HEK293 (cell line): ENCODE data around the gene ZNF280B.

ENCODE experiments used
- CTCF ChIA-PET: fragments of 350-600 bp; formaldehyde crosslinking; extraction: SDS; loops from one replicate; lab custom pipeline; 2021; ENCODE audit warnings: antibody characterized with exemption; lab: Yijun Ruan, JAX
- POLR2A ChIA-PET: fragments of 300-600 bp; formaldehyde crosslinking; extraction: SDS; loops from one replicate; lab custom pipeline; 2020; ENCODE audit warnings: antibody characterized with exemption, inconsistent platforms; lab: Yijun Ruan, JAX
- H3K27ac ChIP-seq: fragments of 200-500 bp; sonication (Bioruptor generic); 2 replicates; pipeline ENCODE4 v1.5.1; 2014; ENCODE audit warnings: low read depth, low read length, control low read depth, inconsistent platforms; ENCODE audit errors: extremely low read depth
- H3K36me3 ChIP-seq, 2 experiments: fragments of 200-500 bp in 1 of 2; sonication (Bioruptor generic) in 1 of 2; 1 replicate in 1 of 2; 2 replicates in 1 of 2; pipeline ENCODE4 v1.5.1; 2014 to 2017; ENCODE audit warnings: inconsistent platforms in 2 of 2, low read length in 2 of 2; ENCODE audit not compliant: control insufficient read depth in 2 of 2, insufficient read depth in 1 of 2
- H3K4me1 ChIP-seq: fragments of 200-500 bp; sonication (Bioruptor generic); 2 replicates; pipeline ENCODE4 v1.5.1; 2014; ENCODE audit warnings: mild to moderate bottlenecking, low read length, inconsistent platforms; ENCODE audit not compliant: control insufficient read depth, insufficient read depth
- H3K4me3 ChIP-seq: 2 replicates; pipeline ENCODE4 v1.5.1; 2011; ENCODE audit warnings: low read depth, mild to moderate bottlenecking, control low read depth, low read length, moderate library complexity
- H3K9me3 ChIP-seq: fragments of 200-500 bp; sonication (Bioruptor generic); 2 replicates; pipeline ENCODE4 v1.5.1; 2014; ENCODE audit warnings: low read depth, low read length, inconsistent platforms; ENCODE audit not compliant: control insufficient read depth, insufficient read depth
- EGR2 ChIP-seq: fragments of 450-650 bp; formaldehyde crosslinking; IDR thresholded peaks from 2 replicates; pipeline ENCODE4 v1.5.1; 2016; ENCODE audit warnings: low read depth, missing biosample characterization, missing genetic modification characterization
- MYNN ChIP-seq: fragments of 450-650 bp; formaldehyde crosslinking; IDR thresholded peaks from 2 replicates; pipeline ENCODE4 v1.5.1; 2016; ENCODE audit warnings: missing biosample characterization, missing genetic modification characterization, borderline replicate concordance
- ZFP3 ChIP-seq: fragments of 450-650 bp; formaldehyde crosslinking; IDR thresholded peaks from 2 replicates; pipeline ENCODE4 v1.5.1; 2016; ENCODE audit warnings: low read depth, missing biosample characterization, missing genetic modification characterization
- ZNF10 ChIP-seq: fragments of 450-650 bp; formaldehyde crosslinking; IDR thresholded peaks from 2 replicates; pipeline ENCODE4 v1.5.1; 2017; ENCODE audit warnings: missing biosample characterization, missing genetic modification characterization
- ZNF146 ChIP-seq: fragments of 450-650 bp; formaldehyde crosslinking; IDR thresholded peaks from 2 replicates; pipeline ENCODE4 v1.5.1; 2016; ENCODE audit warnings: missing biosample characterization, missing genetic modification characterization
- ZNF16 ChIP-seq: fragments of 450-650 bp; formaldehyde crosslinking; IDR thresholded peaks from 2 replicates; pipeline ENCODE4 v1.5.1; 2016; ENCODE audit warnings: low read depth, missing biosample characterization, missing genetic modification characterization
- ZNF354C ChIP-seq: fragments of 450-650 bp; formaldehyde crosslinking; IDR thresholded peaks from 2 replicates; pipeline ENCODE4 v1.5.1; 2016; ENCODE audit warnings: missing biosample characterization, missing genetic modification characterization, low read depth, borderline replicate concordance
- ZNF404 ChIP-seq: fragments of 450-650 bp; formaldehyde crosslinking; IDR thresholded peaks from 2 replicates; pipeline ENCODE4 v1.5.1; 2017; ENCODE audit warnings: missing biosample characterization, missing genetic modification characterization
- ZNF416 ChIP-seq: fragments of 450-650 bp; formaldehyde crosslinking; IDR thresholded peaks from 2 replicates; pipeline ENCODE4 v1.5.1; 2016; ENCODE audit warnings: missing biosample characterization, missing genetic modification characterization
- ZNF548 ChIP-seq: fragments of 450-650 bp; formaldehyde crosslinking; IDR thresholded peaks from 2 replicates; pipeline ENCODE4 v1.5.1; 2016; ENCODE audit warnings: missing biosample characterization, missing genetic modification characterization
- ZNF571 ChIP-seq: fragments of 450-650 bp; formaldehyde crosslinking; IDR thresholded peaks from 2 replicates; pipeline ENCODE4 v1.5.0; 2017; ENCODE audit warnings: missing biosample characterization, missing genetic modification characterization
- ZNF610 ChIP-seq: fragments of 450-650 bp; formaldehyde crosslinking; IDR thresholded peaks from 2 replicates; pipeline ENCODE4 v1.5.1; 2016; ENCODE audit warnings: missing biosample characterization, missing genetic modification characterization, borderline replicate concordance
- ZNF623 ChIP-seq: fragments of 450-650 bp; formaldehyde crosslinking; IDR thresholded peaks from 2 replicates; pipeline ENCODE4 v1.5.1; 2016; ENCODE audit warnings: missing biosample characterization, missing genetic modification characterization
- ZNF654 ChIP-seq: fragments of 450-650 bp; formaldehyde crosslinking; IDR thresholded peaks from 2 replicates; pipeline ENCODE4 v1.5.1; 2016; ENCODE audit warnings: low read depth, missing biosample characterization, missing genetic modification characterization
- ZNF768 ChIP-seq: fragments of 450-650 bp; formaldehyde crosslinking; IDR thresholded peaks from 2 replicates; pipeline ENCODE4 v1.5.1; 2018; ENCODE audit warnings: missing biosample characterization, mild to moderate bottlenecking, missing genetic modification characterization
- ZNF791 ChIP-seq: fragments of 450-650 bp; formaldehyde crosslinking; IDR thresholded peaks from 2 replicates; pipeline ENCODE4 v1.5.1; 2016; ENCODE audit warnings: missing biosample characterization, missing genetic modification characterization
- TF ChIP-seq, protein P1 (sequence below): fragments of 450-650 bp; formaldehyde crosslinking; IDR thresholded peaks from 2 replicates; pipeline ENCODE4 v1.5.1; 2017; ENCODE audit warnings: missing biosample characterization, missing genetic modification characterization
- TF ChIP-seq, protein P2 (sequence below): fragments of 450-650 bp; formaldehyde crosslinking; IDR thresholded peaks from 2 replicates; pipeline ENCODE4 v1.5.1; 2016; ENCODE audit warnings: missing biosample characterization, missing genetic modification characterization
- TF ChIP-seq, protein P3 (sequence below): fragments of 450-650 bp; formaldehyde crosslinking; IDR thresholded peaks from 2 replicates; pipeline ENCODE4 v1.5.1; 2016; ENCODE audit warnings: missing biosample characterization, missing genetic modification characterization

The ZNF280B gene

DNA sequence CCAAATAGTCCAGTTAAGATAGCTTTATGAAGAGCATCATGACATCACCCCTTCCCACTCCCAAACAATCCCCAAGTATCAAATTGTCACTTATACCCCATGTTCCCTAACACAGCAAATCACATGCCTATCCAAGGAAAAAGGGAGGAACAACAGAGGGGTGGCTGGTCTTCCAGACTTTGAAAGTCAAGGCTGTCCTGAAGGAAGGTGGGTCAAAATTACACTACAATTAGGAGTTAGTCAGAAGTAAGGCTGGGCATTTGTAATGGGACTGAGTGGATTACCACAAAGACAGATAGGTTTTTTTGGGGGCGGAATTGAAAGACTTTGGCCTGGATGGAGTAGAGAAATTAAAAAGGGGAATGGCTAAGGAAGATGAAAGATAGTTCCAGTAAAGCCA, 44.6 kb upstream of the ZNF280B start:
- CTCF ChIA-PET = interaction anchor here (0.7 to 1.1 kb wide), 2 partner anchors 24 to 391 kb away, joined by 3 to 8 read pairs; no protein-coding TSS in a partner anchor
- TF ChIP-seq MYNN (tag by site-specific recombination) (no peak), ZNF623 (tag by site-specific recombination) (no peak), ZNF404 (no peak), ZNF354C (tag by site-specific recombination) (no peak), ZNF10 (no peak), ZNF610 (tag by site-specific recombination) (no peak), ZNF791 (no peak), ZNF16 (tag by site-specific recombination) (no peak), ZFP3 (tag by site-specific recombination) (no peak), ZNF768 (tag by site-specific recombination) (no peak), ZNF146 (tag by site-specific recombination) (no peak)
- TF ChIP-seq, protein P1, sequence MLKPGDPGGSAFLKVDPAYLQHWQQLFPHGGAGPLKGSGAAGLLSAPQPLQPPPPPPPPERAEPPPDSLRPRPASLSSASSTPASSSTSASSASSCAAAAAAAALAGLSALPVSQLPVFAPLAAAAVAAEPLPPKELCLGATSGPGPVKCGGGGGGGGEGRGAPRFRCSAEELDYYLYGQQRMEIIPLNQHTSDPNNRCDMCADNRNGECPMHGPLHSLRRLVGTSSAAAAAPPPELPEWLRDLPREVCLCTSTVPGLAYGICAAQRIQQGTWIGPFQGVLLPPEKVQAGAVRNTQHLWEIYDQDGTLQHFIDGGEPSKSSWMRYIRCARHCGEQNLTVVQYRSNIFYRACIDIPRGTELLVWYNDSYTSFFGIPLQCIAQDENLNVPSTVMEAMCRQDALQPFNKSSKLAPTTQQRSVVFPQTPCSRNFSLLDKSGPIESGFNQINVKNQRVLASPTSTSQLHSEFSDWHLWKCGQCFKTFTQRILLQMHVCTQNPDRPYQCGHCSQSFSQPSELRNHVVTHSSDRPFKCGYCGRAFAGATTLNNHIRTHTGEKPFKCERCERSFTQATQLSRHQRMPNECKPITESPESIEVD = no peak
- TF ChIP-seq, all 188 proteins: peak for 0
- H3K9me3 ChIP-seq = no peaks in the 10 kb centered on the region
- H3K4me3 ChIP-seq = no peak overlapping the region
- no peak overlapping the region for H3K27ac ChIP-seq
- no peaks in the 10 kb centered on the region for H3K4me1 ChIP-seq
- H3K36me3 ChIP-seq = peaks cover 0 to 27% of the 10 kb centered on the region in 2 experiments; a peak in 1 of 3 replicates
- POLR2A ChIA-PET = interaction anchor here (1.6 kb wide), 1 partner anchor 44 kb away, joined by 3 read pairs; no protein-coding TSS in a partner anchor

GRCh38 chr22:22552630-22553029, 44.1 kb upstream of the ZNF280B start:
- Histone ChIP-seq H3K9me3 (no peaks in the 10 kb centered on the region), H3K36me3 (peaks cover 0 to 31% of the 10 kb centered on the region in 2 experiments; a peak in 1 of 3 replicates), H3K4me3 (no peak overlapping the region), H3K27ac (no peak overlapping the region), H3K4me1 (no peaks in the 10 kb centered on the region)
- ChIA-PET CTCF (interaction anchor here (0.7 kb wide), 1 partner anchor 391 kb away, joined by 3 read pairs; no protein-coding TSS in a partner anchor), POLR2A (no interaction called here)
- TF ChIP-seq EGR2 (tag by site-specific recombination) = no peak
- TF ChIP-seq ZNF548 = no peak
- TF ChIP-seq ZNF571 (tag by site-specific recombination) = no peak
- TF ChIP-seq ZNF654 (tag by site-specific recombination) = 0 out of 2 replicates have a peak, but pooled peaks have one; percentile 6
- TF ChIP-seq, protein P2, sequence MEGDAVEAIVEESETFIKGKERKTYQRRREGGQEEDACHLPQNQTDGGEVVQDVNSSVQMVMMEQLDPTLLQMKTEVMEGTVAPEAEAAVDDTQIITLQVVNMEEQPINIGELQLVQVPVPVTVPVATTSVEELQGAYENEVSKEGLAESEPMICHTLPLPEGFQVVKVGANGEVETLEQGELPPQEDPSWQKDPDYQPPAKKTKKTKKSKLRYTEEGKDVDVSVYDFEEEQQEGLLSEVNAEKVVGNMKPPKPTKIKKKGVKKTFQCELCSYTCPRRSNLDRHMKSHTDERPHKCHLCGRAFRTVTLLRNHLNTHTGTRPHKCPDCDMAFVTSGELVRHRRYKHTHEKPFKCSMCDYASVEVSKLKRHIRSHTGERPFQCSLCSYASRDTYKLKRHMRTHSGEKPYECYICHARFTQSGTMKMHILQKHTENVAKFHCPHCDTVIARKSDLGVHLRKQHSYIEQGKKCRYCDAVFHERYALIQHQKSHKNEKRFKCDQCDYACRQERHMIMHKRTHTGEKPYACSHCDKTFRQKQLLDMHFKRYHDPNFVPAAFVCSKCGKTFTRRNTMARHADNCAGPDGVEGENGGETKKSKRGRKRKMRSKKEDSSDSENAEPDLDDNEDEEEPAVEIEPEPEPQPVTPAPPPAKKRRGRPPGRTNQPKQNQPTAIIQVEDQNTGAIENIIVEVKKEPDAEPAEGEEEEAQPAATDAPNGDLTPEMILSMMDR (tag by site-specific recombination) = peak; percentile 36; the same call in 1 of the 2 replicates
- TF ChIP-seq ZNF416 (tag by site-specific recombination) = no peak

- no peaks in the 10 kb centered on the region for H3K4me1 ChIP-seq
- POLR2A ChIA-PET = no interaction called here
- H3K27ac ChIP-seq = no peak overlapping the region
- CTCF ChIA-PET = interaction anchor here (0.5 to 1.1 kb wide), 2 partner anchors 62 to 195 kb away, joined by 3 to 4 read pairs; no protein-coding TSS in a partner anchor
- peaks cover 0 to 31% of the 10 kb centered on the region in 2 experiments; a peak in 1 of 3 replicates for H3K36me3 ChIP-seq
- no peak overlapping the region for H3K4me3 ChIP-seq
- no peaks in the 10 kb centered on the region for H3K9me3 ChIP-seq
- TF ChIP-seq, protein P2 (tag by site-specific recombination) = no peak
- TF ChIP-seq, protein P3, sequence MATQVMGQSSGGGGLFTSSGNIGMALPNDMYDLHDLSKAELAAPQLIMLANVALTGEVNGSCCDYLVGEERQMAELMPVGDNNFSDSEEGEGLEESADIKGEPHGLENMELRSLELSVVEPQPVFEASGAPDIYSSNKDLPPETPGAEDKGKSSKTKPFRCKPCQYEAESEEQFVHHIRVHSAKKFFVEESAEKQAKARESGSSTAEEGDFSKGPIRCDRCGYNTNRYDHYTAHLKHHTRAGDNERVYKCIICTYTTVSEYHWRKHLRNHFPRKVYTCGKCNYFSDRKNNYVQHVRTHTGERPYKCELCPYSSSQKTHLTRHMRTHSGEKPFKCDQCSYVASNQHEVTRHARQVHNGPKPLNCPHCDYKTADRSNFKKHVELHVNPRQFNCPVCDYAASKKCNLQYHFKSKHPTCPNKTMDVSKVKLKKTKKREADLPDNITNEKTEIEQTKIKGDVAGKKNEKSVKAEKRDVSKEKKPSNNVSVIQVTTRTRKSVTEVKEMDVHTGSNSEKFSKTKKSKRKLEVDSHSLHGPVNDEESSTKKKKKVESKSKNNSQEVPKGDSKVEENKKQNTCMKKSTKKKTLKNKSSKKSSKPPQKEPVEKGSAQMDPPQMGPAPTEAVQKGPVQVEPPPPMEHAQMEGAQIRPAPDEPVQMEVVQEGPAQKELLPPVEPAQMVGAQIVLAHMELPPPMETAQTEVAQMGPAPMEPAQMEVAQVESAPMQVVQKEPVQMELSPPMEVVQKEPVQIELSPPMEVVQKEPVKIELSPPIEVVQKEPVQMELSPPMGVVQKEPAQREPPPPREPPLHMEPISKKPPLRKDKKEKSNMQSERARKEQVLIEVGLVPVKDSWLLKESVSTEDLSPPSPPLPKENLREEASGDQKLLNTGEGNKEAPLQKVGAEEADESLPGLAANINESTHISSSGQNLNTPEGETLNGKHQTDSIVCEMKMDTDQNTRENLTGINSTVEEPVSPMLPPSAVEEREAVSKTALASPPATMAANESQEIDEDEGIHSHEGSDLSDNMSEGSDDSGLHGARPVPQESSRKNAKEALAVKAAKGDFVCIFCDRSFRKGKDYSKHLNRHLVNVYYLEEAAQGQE (tag by site-specific recombination) = no peak
These were observed 42.4 kb upstream of the ZNF280B start for GRCh38 chr22:22550789-22551434.
